MCF 10A (cell line): ENCODE measurements around the gene DLX4. TPM values are rescaled to one million over a fixed set of nuclear protein-coding genes. Genes with fewer than 3 reads are reported as not detected.

Source experiments
- BruUV-seq: library from RNA; stranded (reverse); fragments of 400-500 nt; replicated peaks from 2 replicates; lab custom pipeline; 2021; lab: Mats Ljungman, UMichigan
- CTCF ChIA-PET: fragments of 300-600 bp; sonication (Branson Sonifier 250); formaldehyde crosslinking; extraction: SDS; loops from one replicate; lab custom pipeline; 2021; ENCODE audit warnings: antibody characterized with exemption, inconsistent platforms; lab: Yijun Ruan, JAX
- POLR2A ChIA-PET: fragments of 300-600, 350-650 bp; sonication (Branson Sonifier 250); formaldehyde crosslinking; extraction: SDS; loops from one replicate; lab custom pipeline; 2020; ENCODE audit warnings: antibody characterized with exemption, inconsistent platforms; lab: Yijun Ruan, JAX
- DNase-seq: peaks from one replicate; pipeline ENCODE4 v3.0.0-alpha.2; 2018; ENCODE audit not compliant: unreplicated experiment
- H3K27ac Mint-ChIP-seq: one replicate; pipeline ENCODE4 v1.8.0; 2022; ENCODE audit warnings: mild to moderate bottlenecking, low read depth, mixed read lengths; ENCODE audit not compliant: unreplicated experiment
- H3K27me3 Mint-ChIP-seq: one replicate; pipeline ENCODE4 v1.8.0; 2022; ENCODE audit warnings: mixed read lengths; ENCODE audit not compliant: insufficient read depth, unreplicated experiment
- H3K36me3 Mint-ChIP-seq: one replicate; pipeline ENCODE4 v1.8.0; 2022; ENCODE audit warnings: mild to moderate bottlenecking, moderate library complexity, mixed read lengths; ENCODE audit not compliant: insufficient read depth, unreplicated experiment
- H3K4me1 Mint-ChIP-seq: one replicate; pipeline ENCODE4 v1.8.0; 2022; ENCODE audit warnings: mixed read lengths; ENCODE audit not compliant: insufficient read depth, unreplicated experiment
- H3K4me3 Mint-ChIP-seq: one replicate; pipeline ENCODE4 v1.8.0; 2022; ENCODE audit warnings: mild to moderate bottlenecking, moderate library complexity, mixed read lengths; ENCODE audit not compliant: unreplicated experiment
- H3K9me3 Mint-ChIP-seq: one replicate; pipeline ENCODE4 v1.8.0; 2022; ENCODE audit warnings: mixed read lengths; ENCODE audit not compliant: unreplicated experiment
- CTCF ChIP-seq: fragments of 200-600 bp; IDR thresholded peaks from one replicate; pipeline ENCODE4 v1.8.0; 2022; ENCODE audit warnings: antibody characterized with exemption, mild to moderate bottlenecking; ENCODE audit not compliant: unreplicated experiment
- intact Hi-C: fragments of 100-400 bp; cut with micrococcal nuclease; formaldehyde crosslinking; loops from 2 replicates; pipeline ENCODE4 v1.14.1; 2022
- total RNA-seq: library from RNA; stranded (reverse); gene quantifications from 2 replicates; pipeline ENCODE4 v1.2.3, GENCODE V29; 2022

Gene DLX4
- total RNA-seq, 1 experiment from 2014 or later: 0.56 TPM

GRCh38 chr17:49987681-49988441 is 18.9 kb downstream of the DLX4 start:
- Mint-ChIP-seq H3K4me3 (no peak overlapping the region), H3K4me1 (peaks cover 17% of the 10 kb centered on the region), H3K27ac (no peak overlapping the region), H3K9me3 (no peaks in the 10 kb centered on the region), H3K27me3 (peaks cover 47% of the 10 kb centered on the region), H3K36me3 (no peaks in the 10 kb centered on the region)
- no TSS peak for BruUV-seq
- no peak for TF ChIP-seq CTCF
- ChIA-PET CTCF (interaction anchor here (0.6 to 5.3 kb wide), 8 partner anchors 9 to 107 kb away, joined by 3 to 71 read pairs (median 4); partner anchors contain the start of gene DLX3), POLR2A (interaction anchor here (0.6 to 2.1 kb wide), 6 partner anchors 8 to 100 kb away, joined by 4 to 13 read pairs (median 6); no protein-coding TSS in a partner anchor)
- intact Hi-C loops: no loop called here
- peak; percentile 23 for DNase-seq

- CTCF ChIA-PET: interaction anchor here (0.5 to 5.3 kb wide), 11 partner anchors 8 to 190 kb away, joined by 3 to 71 read pairs (median 4); partner anchors contain the start of gene DLX3
- H3K4me3 Mint-ChIP-seq: no peak overlapping the region
- DNase-seq: no peak
- BruUV-seq: no TSS peak
- H3K9me3 Mint-ChIP-seq: no peaks in the 10 kb centered on the region
- H3K4me1 Mint-ChIP-seq: peaks cover 18% of the 10 kb centered on the region
- no peaks in the 10 kb centered on the region for H3K36me3 Mint-ChIP-seq
- intact Hi-C loops: no loop called here
- H3K27ac Mint-ChIP-seq: no peak overlapping the region
- peaks cover 63% of the 10 kb centered on the region for H3K27me3 Mint-ChIP-seq
- no peak for TF ChIP-seq CTCF
- POLR2A ChIA-PET: interaction anchor here (0.9 kb wide), 1 partner anchor 109 kb away, joined by 3 read pairs; no protein-coding TSS in a partner anchor
These were observed 20.5 kb downstream of the DLX4 start for GRCh38 chr17:49989518-49989880.

GRCh38 chr17:49990331-49990730 is 21.3 kb downstream of the DLX4 start:
- Mint-ChIP-seq H3K27me3 (peaks cover 72% of the 10 kb centered on the region), H3K36me3 (no peaks in the 10 kb centered on the region), H3K9me3 (no peaks in the 10 kb centered on the region), H3K4me1 (peaks cover 23% of the 10 kb centered on the region), H3K27ac (no peak overlapping the region), H3K4me3 (no peak overlapping the region)
- no TSS peak for BruUV-seq
- ChIA-PET CTCF (interaction anchor here (4.0 to 5.3 kb wide), 2 partner anchors 7 to 38 kb away, joined by 27 to 71 read pairs; partner anchors contain the start of gene DLX3), POLR2A (no interaction called here)
- TF ChIP-seq CTCF: no peak
- intact Hi-C loops: no loop called here
- no peak for DNase-seq

- Mint-ChIP-seq H3K27me3 (peaks cover 78% of the 10 kb centered on the region), H3K36me3 (no peaks in the 10 kb centered on the region), H3K27ac (no peak overlapping the region), H3K9me3 (no peaks in the 10 kb centered on the region), H3K4me3 (no peak overlapping the region), H3K4me1 (peaks cover 25% of the 10 kb centered on the region)
- ChIA-PET POLR2A (no interaction called here), CTCF (interaction anchor here (4.0 kb wide), 1 partner anchor 39 kb away, joined by 27 read pairs; no protein-coding TSS in a partner anchor)
- no peak for DNase-seq
- TF ChIP-seq CTCF: no peak
- intact Hi-C loops: no loop called here
- no TSS peak for BruUV-seq
These were observed 21.9 kb downstream of the DLX4 start for GRCh38 chr17:49990921-49991320.
